OCI-LY3 (cell line): ENCODE data around the gene TMED8.

ENCODE experiments used
- CTCF ChIP-seq: fragments of 200-600, 300-600 bp; sonication (generic); IDR thresholded peaks from 2 replicates; pipeline ENCODE4 v1.5.1; 2014; ENCODE audit warnings: antibody characterized with exemption, low read length, low read depth
- EZH2phosphoT487 ChIP-seq: fragments of 200-600 bp; shearing (Covaris generic); IDR thresholded peaks from 2 replicates; pipeline ENCODE4 v1.6.1; 2018; ENCODE audit warnings: antibody characterized with exemption, mixed run types, low read depth

GRCh38 chr14:77340389-77340788 is 36.5 kb downstream of the TMED8 start:
- TF ChIP-seq CTCF (no peak), EZH2phosphoT487 (no peak)
